HG03064 (cell line): Measurements from ENCODE around the gene TTC39B.
"Not testable (repeated sequence)": the region's sequence is repeated elsewhere in the genome, so short reads cannot be mapped to it uniquely, and the experiment has no call there.

Source experiments
- ATAC-seq: cut with Tn5 transposase; IDR thresholded peaks from one replicate; pipeline ENCODE4 v1.9.1; 2021; ENCODE audit warnings: low read depth; ENCODE audit not compliant: unreplicated experiment

TTC39B gene

GRCh38 chr9:15232706-15233280 lies 74.2 kb downstream of the TTC39B start:
- ATAC-seq: not testable (repeated sequence)

GRCh38 chr9:15231788-15232635 lies 75.0 kb downstream of the TTC39B start:
- ATAC-seq: no peak

GRCh38 chr9:15229409-15229808 lies 77.6 kb downstream of the TTC39B start:
- ATAC-seq: no peak

- ATAC-seq: no peak
Measured at GRCh38 chr9:15227491-15227890, 79.5 kb downstream of the TTC39B start.

- ATAC-seq: no peak
Measured at GRCh38 chr9:15225564-15226126, 81.4 kb downstream of the TTC39B start.

GRCh38 chr9:15222313-15222712 lies 84.7 kb downstream of the TTC39B start:
- ATAC-seq: no peak

- no peak for ATAC-seq
Measured at GRCh38 chr9:15221746-15222145, 85.3 kb downstream of the TTC39B start.

GRCh38 chr9:15220658-15221318 lies 86.2 kb downstream of the TTC39B start:
- ATAC-seq: no peak

GRCh38 chr9:15219546-15219945 lies 87.5 kb downstream of the TTC39B start:
- ATAC-seq: no peak

GRCh38 chr9:15218994-15219393 lies 88.0 kb downstream of the TTC39B start:
- ATAC-seq: no peak

GRCh38 chr9:15213249-15213648 lies 93.8 kb downstream of the TTC39B start:
- no peak for ATAC-seq

GRCh38 chr9:15211815-15212495 lies 95.1 kb downstream of the TTC39B start:
- no peak for ATAC-seq

GRCh38 chr9:15211160-15211814 lies 95.7 kb downstream of the TTC39B start:
- peak; percentile 61 for ATAC-seq

- no peak for ATAC-seq
Measured at GRCh38 chr9:15206903-15207696, 99.9 kb downstream of the TTC39B start.

GRCh38 chr9:15205632-15206420 lies 101.2 kb downstream of the TTC39B start:
- ATAC-seq: no peak

- ATAC-seq: no peak
Measured at GRCh38 chr9:15203581-15203980, 103.4 kb downstream of the TTC39B start.

- ATAC-seq: no peak
Measured at GRCh38 chr9:15200111-15200510, 106.9 kb downstream of the TTC39B start.

GRCh38 chr9:15192856-15193255 lies 114.2 kb downstream of the TTC39B start:
- no peak for ATAC-seq

- no peak for ATAC-seq
Measured at GRCh38 chr9:15191378-15191777, 115.6 kb downstream of the TTC39B start.
